Ovary (tissue), 3 donors: Measurements from ENCODE around the gene MMD2.

Experiments
- CTCF ChIP-seq, 3 donors: fragments of 450-650 bp in 2 of 3; fragments of 200-600 bp in 1 of 3; IDR thresholded peaks; one replicate each; pipeline versions ENCODE4 v1.5.1 to v1.8.0; 2016 to 2022; ENCODE audit warnings: antibody characterized with exemption in 3 of 3, mild to moderate bottlenecking in 1 of 3
- POLR2A ChIP-seq: fragments of 450-650 bp; IDR thresholded peaks from one replicate; pipeline ENCODE4 v1.6.1; 2017; ENCODE audit warnings: antibody characterized with exemption, mild to moderate bottlenecking, moderate library complexity
- donor health status: DM: no; HTN: no; CAD: no.

DNA sequence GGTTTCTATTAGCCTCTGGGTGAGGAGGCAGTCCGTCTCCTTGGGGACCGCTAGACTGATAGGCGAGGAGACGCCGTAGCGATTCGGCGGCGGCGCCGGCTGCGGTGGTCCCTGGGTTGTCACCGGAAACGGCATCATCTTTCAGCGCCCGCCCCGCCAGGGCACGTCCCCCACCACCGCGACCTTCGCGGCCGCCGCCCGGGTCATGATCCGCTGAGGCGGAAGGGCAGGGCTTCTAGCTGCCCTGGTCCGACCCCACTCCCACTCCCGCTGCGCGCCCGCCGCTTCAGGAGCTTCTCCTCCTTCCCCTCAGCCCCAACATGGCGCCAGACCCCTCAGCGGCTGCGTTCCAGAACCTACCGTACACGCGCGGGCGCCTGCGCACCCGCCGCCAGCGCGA is 97.3 kb downstream of the MMD2 start, which contains the start of gene PAPOLB:
- TF ChIP-seq CTCF (IDR thresholded peaks at IDR 0.05) = no peak
- no peak for TF ChIP-seq POLR2A
